K562 (cell line): Measurements from ENCODE around the gene DMWD. TPM values are rescaled to one million over a fixed set of nuclear protein-coding genes. Genes with fewer than 3 reads are reported as not detected.

Source experiments
- ATAC-seq: fragments of 200-7000 bp; cut with Tn5 transposase; 3 replicates; pipeline ENCODE4 v1.9.1; 2020; ENCODE audit warnings: moderate library complexity
- BruUV-seq: library from RNA; stranded (reverse); fragments of 400-500 nt; replicated peaks from 2 replicates; lab custom pipeline; 2021; lab: Mats Ljungman, UMichigan
- CTCF ChIA-PET: fragments of 300-600 bp; formaldehyde crosslinking; extraction: SDS; loops from one replicate; lab custom pipeline; 2021; ENCODE audit warnings: low intra/inter-chr PET ratio; lab: Yijun Ruan, JAX
- POLR2A ChIA-PET: fragments of 300-600, 350-650 bp; sonication (Branson Sonifier 250); formaldehyde crosslinking; extraction: SDS; loops from one replicate; lab custom pipeline; 2021; ENCODE audit warnings: antibody characterized with exemption, inconsistent platforms; lab: Yijun Ruan, JAX
- DNase-seq, 4 experiments: peaks; one replicate each; pipeline versions ENCODE4 v3.0.0 to v3.0.0-alpha.2; 2011 to 2018; ENCODE audit warnings: low spot score in 3 of 4, mixed read lengths in 3 of 4; ENCODE audit errors: extremely low read depth in 1 of 4
- FAIRE-seq: peaks from 2 replicates; lab custom pipeline; 2011; peaks lifted over from hg19 to GRCh38; lab: Jason Lieb, UNC
- H2AFZ ChIP-seq: 2 replicates; pipeline ENCODE4 v1.6.0; 2011; ENCODE audit warnings: low read depth, low read length, control low read depth, inconsistent platforms
- H3K27ac ChIP-seq: fragments of 200-600 bp; 3 replicates; pipeline ENCODE4 v1.8.0; 2011; ENCODE audit warnings: low read depth, mild to moderate bottlenecking, control low read depth, inconsistent platforms, low read length, moderate library complexity, mixed read lengths; ENCODE audit errors: extremely low read depth
- H3K27me3 ChIP-seq, 2 experiments: fragments of 300-600 bp in 1 of 2; 2 replicates in 1 of 2; 3 replicates in 1 of 2; pipeline versions ENCODE4 v1.6.0 to v1.8.0; 2011; ENCODE audit warnings: inconsistent platforms in 2 of 2, low read length in 2 of 2, mild to moderate bottlenecking in 1 of 2, mixed read lengths in 1 of 2, moderate library complexity in 1 of 2; ENCODE audit not compliant: control insufficient read depth in 2 of 2, insufficient read depth in 2 of 2
- H3K36me3 ChIP-seq: fragments of 300-600 bp; 3 replicates; pipeline ENCODE4 v1.8.0; 2011; ENCODE audit warnings: mild to moderate bottlenecking, low read length, inconsistent platforms; ENCODE audit not compliant: control insufficient read depth, insufficient read depth
- H3K4me1 ChIP-seq, 2 experiments: fragments of 200-600 bp in 1 of 2; replicated peaks in 1 of 2; 2 replicates in 1 of 2; 3 replicates in 1 of 2; pipeline versions ENCODE4 v1.5.1 to v1.8.0; 2011; ENCODE audit warnings: inconsistent platforms in 2 of 2, low read length in 2 of 2, mild to moderate bottlenecking in 1 of 2, mixed read lengths in 1 of 2, moderate library complexity in 1 of 2; ENCODE audit not compliant: control insufficient read depth in 2 of 2, insufficient read depth in 2 of 2
- H3K4me2 ChIP-seq: 2 replicates; pipeline ENCODE4 v1.6.1; 2011; ENCODE audit warnings: low read length, control low read depth, inconsistent platforms, mixed read lengths; ENCODE audit not compliant: insufficient read depth
- H3K4me3 ChIP-seq: fragments of 200-600 bp; sonication (generic), shearing (Covaris generic); 2 replicates; pipeline ENCODE4 v1.5.1; 2016; ENCODE audit warnings: control low read depth, inconsistent platforms
- H3K79me2 ChIP-seq: fragments of 200-600 bp; 3 replicates; pipeline ENCODE4 v1.8.0; 2011; ENCODE audit warnings: low read length, inconsistent platforms; ENCODE audit not compliant: control insufficient read depth, insufficient read depth
- H3K9ac ChIP-seq, 2 experiments: 2 replicates each; pipeline versions ENCODE4 v1.6.0 to v1.6.1; 2011; ENCODE audit warnings: low read depth in 2 of 2, low read length in 2 of 2, control low read depth in 1 of 2, inconsistent platforms in 1 of 2, mild to moderate bottlenecking in 1 of 2, mixed read lengths in 1 of 2; ENCODE audit not compliant: insufficient read depth in 1 of 2
- H3K9me1 ChIP-seq: one replicate; pipeline ENCODE4 v1.6.0; 2011; ENCODE audit warnings: inconsistent platforms, mild to moderate bottlenecking, low read length, moderate library complexity; ENCODE audit not compliant: control insufficient read depth, insufficient read depth
- H3K9me3 ChIP-seq: replicated peaks from 2 replicates; pipeline ENCODE4 v1.5.1; 2011; ENCODE audit warnings: low read depth, low read length, inconsistent platforms; ENCODE audit not compliant: control insufficient read depth, insufficient read depth
- H4K20me1 ChIP-seq: replicated peaks from 2 replicates; pipeline ENCODE4 v1.6.1; 2011; ENCODE audit warnings: low read length, inconsistent platforms, mixed read lengths; ENCODE audit not compliant: control insufficient read depth, insufficient read depth
- BCOR ChIP-seq: fragments of 450-650 bp; IDR thresholded peaks from 2 replicates; pipeline ENCODE4 v1.6.1; 2016
- CBFA2T2 ChIP-seq: fragments of 450-650 bp; conservative IDR thresholded peaks from 2 replicates; pipeline ENCODE4 v1.6.1; 2017; ENCODE audit warnings: mild to moderate bottlenecking
- GATAD2B ChIP-seq: fragments of 450-650 bp; IDR thresholded peaks from 2 replicates; pipeline ENCODE4 v1.6.1; 2017; ENCODE audit warnings: mild to moderate bottlenecking, borderline replicate concordance
- ILF3 ChIP-seq: fragments of 450-650 bp; IDR thresholded peaks from 2 replicates; pipeline ENCODE4 v1.6.1; 2018; ENCODE audit warnings: antibody characterized with exemption, mild to moderate bottlenecking, moderate library complexity, borderline replicate concordance
- NFATC3 ChIP-seq: fragments of 450-650 bp; IDR thresholded peaks from 2 replicates; pipeline ENCODE4 v1.6.1; 2017; ENCODE audit warnings: mild to moderate bottlenecking
- PHB2 ChIP-seq: fragments of 450-650 bp; IDR thresholded peaks from 2 replicates; pipeline ENCODE4 v1.6.1; 2017; ENCODE audit warnings: low read depth
- PHF8 ChIP-seq: fragments of 200-600 bp; sonication (generic); IDR thresholded peaks from 2 replicates; pipeline ENCODE4 v1.6.1; 2012; ENCODE audit warnings: mixed run types, mild to moderate bottlenecking, inconsistent platforms, low read length, moderate library complexity, borderline replicate concordance
- RBM25 ChIP-seq: fragments of 200-400 bp; formaldehyde crosslinking; IDR thresholded peaks from 2 replicates; pipeline ENCODE4 v1.6.1; 2018; ENCODE audit warnings: low read length, low read depth, moderate library complexity; ENCODE audit not compliant: severe bottlenecking
- RCOR1 ChIP-seq, 2 experiments: IDR thresholded peaks; 2 replicates each; pipeline ENCODE4 v1.6.1; 2012; ENCODE audit warnings: low read depth in 2 of 2, low read length in 2 of 2, borderline replicate concordance in 1 of 2, improper control_type of control experiment in 1 of 2
- SAP30 ChIP-seq: fragments of 200-600 bp; sonication (generic); IDR thresholded peaks from 2 replicates; pipeline ENCODE4 v1.6.1; 2012; ENCODE audit warnings: borderline replicate concordance, low read depth, mild to moderate bottlenecking, moderate library complexity, low read length, control low read depth, inconsistent platforms; ENCODE audit not compliant: insufficient read depth, poor library complexity, severe bottlenecking
- ZFP36 ChIP-seq: fragments of 150-350 bp; IDR thresholded peaks from 2 replicates; pipeline ENCODE4 v1.6.1; 2018; ENCODE audit warnings: low read length, low read depth; ENCODE audit not compliant: partially characterized antibody
- WGBS: fragments of 100-300 bp; shearing (Covaris generic); methylation state at CpG from one replicate; pipeline ENCODE4 v1.1.6; 2016; ENCODE audit warnings: low coverage, mixed read lengths; ENCODE audit not compliant: insufficient coverage; ENCODE audit errors: missing lambda C conversion rate; 5-methylcytosine and 5-hydroxymethylcytosine counted together
- in situ Hi-C: fragments of 300-500 bp; cut with MboI; formaldehyde crosslinking; loops from 4 replicates; pipeline ENCODE4 v1.15.0; 2018; ENCODE audit warnings: inconsistent platforms, mixed read lengths
- intact Hi-C: fragments of 100-400 bp; cut with micrococcal nuclease; formaldehyde crosslinking; loops from 2 replicates; pipeline ENCODE4 v1.14.2; 2022
- polyA plus RNA-seq, 8 experiments: library from polyadenylated mRNA; depleted of rRNA in 4 of 8; stranded (reverse) in 5 of 8; unstranded in 3 of 8; fragments of >200 nt; fragmentation: Nextera tagmentation in 2 of 8; fragmentation: Illumina TruSeq in 1 of 8; extraction: Ambion mirVana in 2 of 8; extraction: Trizol in 1 of 8; gene quantifications; 2 replicates each; pipeline versions ENCODE4 v1.2.1 to v1.2.3, GENCODE V29; 2011 to 2014; ENCODE audit warnings: inconsistent platforms in 1 of 8, missing spikeins in 1 of 8
- total RNA-seq, 7 experiments: library from RNA; depleted of rRNA in 6 of 7; stranded (reverse); fragments of >200 nt in 6 of 7; fragmentation: Illumina TruSeq in 2 of 7; extraction: Trizol in 2 of 7; gene quantifications; 2 replicates each; pipeline versions ENCODE4 v1.2.1 to v1.2.3, GENCODE V29; 2011 to 2021; ENCODE audit warnings: low replicate concordance in 1 of 7
- TF ChIP-seq, protein P1 (sequence below): fragments of 450-650 bp; IDR thresholded peaks from 2 replicates; pipeline ENCODE4 v1.6.1; 2016; ENCODE audit warnings: missing biosample characterization, missing genetic modification characterization
- TF ChIP-seq, protein P2 (sequence below): fragments of 250-450 bp; sonication (Bioruptor Pico); IDR thresholded peaks from 2 replicates; pipeline ENCODE4 v1.5.0; 2020; ENCODE audit warnings: mild to moderate bottlenecking, borderline replicate concordance
- TF ChIP-seq, protein P3 (sequence below), 3 experiments: fragments of 200-800 bp in 1 of 3; sonication (Bioruptor generic) in 1 of 3; sonication (generic) in 1 of 3; formaldehyde crosslinking in 1 of 3; IDR thresholded peaks; 2 replicates each; pipeline versions ENCODE4 v1.6.1 to v1.8.0; 2016 to 2022; ENCODE audit warnings: mild to moderate bottlenecking in 2 of 3, missing compliant biosample characterization in 2 of 3, missing genetic modification characterization in 2 of 3, missing genetic modification reagents in 1 of 3
- TF ChIP-seq, protein P4 (sequence below): fragments of 450-650 bp; formaldehyde crosslinking; IDR thresholded peaks from 2 replicates; pipeline ENCODE4 v1.4.0; 2020; ENCODE audit warnings: mild to moderate bottlenecking, moderate library complexity
- TF ChIP-seq, protein P5 (sequence below): sonication (generic); formaldehyde crosslinking; IDR thresholded peaks from 2 replicates; pipeline ENCODE4 v1.8.0; 2022; ENCODE audit warnings: mild to moderate bottlenecking, missing genetic modification reagents

The DMWD gene
- total and polyA plus RNA-seq, 9 of the 15 experiments (the other 6 are each of a cell fraction or from before 2014, with no cell fraction given): 4.7 to 54.6 (median 19.0) TPM

DNA sequence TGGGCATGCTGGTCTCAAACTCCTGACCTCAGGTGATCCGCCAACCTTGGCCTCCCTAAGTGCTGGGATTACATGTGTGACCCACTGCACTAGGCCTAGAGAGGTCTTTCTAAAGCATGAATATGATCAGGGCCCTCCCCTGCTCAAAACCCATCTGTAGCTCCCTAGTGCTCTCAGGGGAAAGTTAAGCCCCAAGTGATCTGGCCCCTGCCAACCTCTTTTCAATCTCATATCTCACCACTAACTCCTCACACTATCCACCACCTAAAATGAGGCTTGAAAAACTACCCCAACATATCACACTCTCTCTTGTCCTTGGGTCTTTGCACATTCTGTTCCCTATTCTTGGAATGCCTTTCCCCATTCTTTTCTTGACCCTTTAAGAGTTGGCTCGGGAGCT, 2.0 kb upstream of the DMWD start:
- DNase-seq (no peak), FAIRE-seq (no peak), ATAC-seq (no peak)
- H3K9me3 ChIP-seq: no peaks in the 10 kb centered on the region
- H3K9ac ChIP-seq: no peak overlapping the region
- H3K4me2 ChIP-seq: no peak overlapping the region
- H3K27me3 ChIP-seq: no peaks in the 10 kb centered on the region
- in situ Hi-C loops: no loop called here
- CTCF ChIA-PET: no interaction called here
- peaks cover 13% of the 10 kb centered on the region; the same call in 2 of the 3 replicates for H3K36me3 ChIP-seq
- POLR2A ChIA-PET: interaction anchor here (0.6 to 1.1 kb wide), 2 partner anchors 17 to 22 kb away, joined by 3 to 4 read pairs; no protein-coding TSS in a partner anchor
- H3K4me3 ChIP-seq: no peak overlapping the region
- H3K79me2 ChIP-seq: peaks cover 19% of the 10 kb centered on the region
- BruUV-seq: no TSS peak
- peaks cover 3% of the 10 kb centered on the region for H4K20me1 ChIP-seq
- 60% methylated on average over 2 of the region's 2 CpGs for WGBS
- peaks cover 4% of the 10 kb centered on the region for H3K9me1 ChIP-seq
- no peak overlapping the region for H3K27ac ChIP-seq
- H2AFZ ChIP-seq: no peak overlapping the region
- intact Hi-C loops: no loop called here
- peaks cover 24 to 27% of the 10 kb centered on the region in 2 experiments for H3K4me1 ChIP-seq
- TF ChIP-seq RBM25: peak; percentile 22
- TF ChIP-seq ILF3: no peak
- TF ChIP-seq NFATC3: no peak
- TF ChIP-seq, protein P1, sequence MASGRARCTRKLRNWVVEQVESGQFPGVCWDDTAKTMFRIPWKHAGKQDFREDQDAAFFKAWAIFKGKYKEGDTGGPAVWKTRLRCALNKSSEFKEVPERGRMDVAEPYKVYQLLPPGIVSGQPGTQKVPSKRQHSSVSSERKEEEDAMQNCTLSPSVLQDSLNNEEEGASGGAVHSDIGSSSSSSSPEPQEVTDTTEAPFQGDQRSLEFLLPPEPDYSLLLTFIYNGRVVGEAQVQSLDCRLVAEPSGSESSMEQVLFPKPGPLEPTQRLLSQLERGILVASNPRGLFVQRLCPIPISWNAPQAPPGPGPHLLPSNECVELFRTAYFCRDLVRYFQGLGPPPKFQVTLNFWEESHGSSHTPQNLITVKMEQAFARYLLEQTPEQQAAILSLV (tag): no peak
- TF ChIP-seq, protein P2, sequence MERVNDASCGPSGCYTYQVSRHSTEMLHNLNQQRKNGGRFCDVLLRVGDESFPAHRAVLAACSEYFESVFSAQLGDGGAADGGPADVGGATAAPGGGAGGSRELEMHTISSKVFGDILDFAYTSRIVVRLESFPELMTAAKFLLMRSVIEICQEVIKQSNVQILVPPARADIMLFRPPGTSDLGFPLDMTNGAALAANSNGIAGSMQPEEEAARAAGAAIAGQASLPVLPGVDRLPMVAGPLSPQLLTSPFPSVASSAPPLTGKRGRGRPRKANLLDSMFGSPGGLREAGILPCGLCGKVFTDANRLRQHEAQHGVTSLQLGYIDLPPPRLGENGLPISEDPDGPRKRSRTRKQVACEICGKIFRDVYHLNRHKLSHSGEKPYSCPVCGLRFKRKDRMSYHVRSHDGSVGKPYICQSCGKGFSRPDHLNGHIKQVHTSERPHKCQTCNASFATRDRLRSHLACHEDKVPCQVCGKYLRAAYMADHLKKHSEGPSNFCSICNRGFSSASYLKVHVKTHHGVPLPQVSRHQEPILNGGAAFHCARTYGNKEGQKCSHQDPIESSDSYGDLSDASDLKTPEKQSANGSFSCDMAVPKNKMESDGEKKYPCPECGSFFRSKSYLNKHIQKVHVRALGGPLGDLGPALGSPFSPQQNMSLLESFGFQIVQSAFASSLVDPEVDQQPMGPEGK (CRISPR knock-in tag): no peak
- no peak for TF ChIP-seq GATAD2B
- TF ChIP-seq PHF8: no peak
- no peak for TF ChIP-seq RCOR1 (IDR thresholded peaks at IDR 0.05; ENCODE audit: borderline replicate concordance in 1 of 2, low read depth in 2 of 2, low read length in 2 of 2)
- TF ChIP-seq SAP30: no peak
- TF ChIP-seq, protein P3, sequence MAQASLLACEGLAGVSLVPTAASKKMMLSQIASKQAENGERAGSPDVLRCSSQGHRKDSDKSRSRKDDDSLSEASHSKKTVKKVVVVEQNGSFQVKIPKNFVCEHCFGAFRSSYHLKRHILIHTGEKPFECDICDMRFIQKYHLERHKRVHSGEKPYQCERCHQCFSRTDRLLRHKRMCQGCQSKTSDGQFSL (CRISPR knock-in tag; IDR thresholded peaks at IDR 0.05): no peak
- TF ChIP-seq, protein P3 (tag; IDR thresholded peaks at IDR 0.05): no peak
- TF ChIP-seq CBFA2T2: no peak
- TF ChIP-seq, protein P4, sequence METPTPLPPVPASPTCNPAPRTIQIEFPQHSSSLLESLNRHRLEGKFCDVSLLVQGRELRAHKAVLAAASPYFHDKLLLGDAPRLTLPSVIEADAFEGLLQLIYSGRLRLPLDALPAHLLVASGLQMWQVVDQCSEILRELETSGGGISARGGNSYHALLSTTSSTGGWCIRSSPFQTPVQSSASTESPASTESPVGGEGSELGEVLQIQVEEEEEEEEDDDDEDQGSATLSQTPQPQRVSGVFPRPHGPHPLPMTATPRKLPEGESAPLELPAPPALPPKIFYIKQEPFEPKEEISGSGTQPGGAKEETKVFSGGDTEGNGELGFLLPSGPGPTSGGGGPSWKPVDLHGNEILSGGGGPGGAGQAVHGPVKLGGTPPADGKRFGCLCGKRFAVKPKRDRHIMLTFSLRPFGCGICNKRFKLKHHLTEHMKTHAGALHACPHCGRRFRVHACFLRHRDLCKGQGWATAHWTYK (CRISPR knock-in tag): no peak
- TF ChIP-seq ZFP36: peak; percentile 39
- TF ChIP-seq PHB2: no peak
- TF ChIP-seq, protein P5, sequence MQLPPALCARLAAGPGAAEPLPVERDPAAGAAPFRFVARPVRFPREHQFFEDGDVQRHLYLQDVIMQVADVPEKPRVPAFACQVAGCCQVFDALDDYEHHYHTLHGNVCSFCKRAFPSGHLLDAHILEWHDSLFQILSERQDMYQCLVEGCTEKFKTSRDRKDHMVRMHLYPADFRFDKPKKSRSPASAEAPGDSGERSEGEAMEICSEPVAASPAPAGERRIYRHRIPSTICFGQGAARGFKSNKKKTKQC: no peak
- peak; percentile 85 for TF ChIP-seq BCOR
